K562 (cell line): ENCODE data around the gene INS. TPM values are rescaled to one million over a fixed set of nuclear protein-coding genes. Genes with fewer than 3 reads are reported as not detected.

Experiments used
- ATAC-seq: fragments of 200-7000 bp; cut with Tn5 transposase; 3 replicates; pipeline ENCODE4 v1.9.1; 2020; ENCODE audit warnings: moderate library complexity
- BruUV-seq: library from RNA; stranded (reverse); fragments of 400-500 nt; replicated peaks from 2 replicates; lab custom pipeline; 2021; lab: Mats Ljungman, UMichigan
- CTCF ChIA-PET: fragments of 300-600 bp; formaldehyde crosslinking; extraction: SDS; loops from one replicate; lab custom pipeline; 2021; ENCODE audit warnings: low intra/inter-chr PET ratio; lab: Yijun Ruan, JAX
- POLR2A ChIA-PET: fragments of 300-600, 350-650 bp; sonication (Branson Sonifier 250); formaldehyde crosslinking; extraction: SDS; loops from one replicate; lab custom pipeline; 2021; ENCODE audit warnings: antibody characterized with exemption, inconsistent platforms; lab: Yijun Ruan, JAX
- DNase-seq, 4 experiments: peaks; one replicate each; pipeline versions ENCODE4 v3.0.0 to v3.0.0-alpha.2; 2011 to 2018; ENCODE audit warnings: low spot score in 3 of 4, mixed read lengths in 3 of 4; ENCODE audit errors: extremely low read depth in 1 of 4
- FAIRE-seq: peaks from 2 replicates; lab custom pipeline; 2011; peaks lifted over from hg19 to GRCh38; lab: Jason Lieb, UNC
- H2AFZ ChIP-seq: 2 replicates; pipeline ENCODE4 v1.6.0; 2011; ENCODE audit warnings: low read depth, low read length, control low read depth, inconsistent platforms
- H3K27ac ChIP-seq: fragments of 200-600 bp; 3 replicates; pipeline ENCODE4 v1.8.0; 2011; ENCODE audit warnings: low read depth, mild to moderate bottlenecking, control low read depth, inconsistent platforms, low read length, moderate library complexity, mixed read lengths; ENCODE audit errors: extremely low read depth
- H3K27me3 ChIP-seq, 2 experiments: fragments of 300-600 bp in 1 of 2; 2 replicates in 1 of 2; 3 replicates in 1 of 2; pipeline versions ENCODE4 v1.6.0 to v1.8.0; 2011; ENCODE audit warnings: inconsistent platforms in 2 of 2, low read length in 2 of 2, mild to moderate bottlenecking in 1 of 2, mixed read lengths in 1 of 2, moderate library complexity in 1 of 2; ENCODE audit not compliant: control insufficient read depth in 2 of 2, insufficient read depth in 2 of 2
- H3K36me3 ChIP-seq: fragments of 300-600 bp; 3 replicates; pipeline ENCODE4 v1.8.0; 2011; ENCODE audit warnings: mild to moderate bottlenecking, low read length, inconsistent platforms; ENCODE audit not compliant: control insufficient read depth, insufficient read depth
- H3K4me1 ChIP-seq, 2 experiments: fragments of 200-600 bp in 1 of 2; replicated peaks in 1 of 2; 2 replicates in 1 of 2; 3 replicates in 1 of 2; pipeline versions ENCODE4 v1.5.1 to v1.8.0; 2011; ENCODE audit warnings: inconsistent platforms in 2 of 2, low read length in 2 of 2, mild to moderate bottlenecking in 1 of 2, mixed read lengths in 1 of 2, moderate library complexity in 1 of 2; ENCODE audit not compliant: control insufficient read depth in 2 of 2, insufficient read depth in 2 of 2
- H3K4me2 ChIP-seq: 2 replicates; pipeline ENCODE4 v1.6.1; 2011; ENCODE audit warnings: low read length, control low read depth, inconsistent platforms, mixed read lengths; ENCODE audit not compliant: insufficient read depth
- H3K4me3 ChIP-seq: fragments of 200-600 bp; sonication (generic), shearing (Covaris generic); 2 replicates; pipeline ENCODE4 v1.5.1; 2016; ENCODE audit warnings: control low read depth, inconsistent platforms
- H3K79me2 ChIP-seq: fragments of 200-600 bp; 3 replicates; pipeline ENCODE4 v1.8.0; 2011; ENCODE audit warnings: low read length, inconsistent platforms; ENCODE audit not compliant: control insufficient read depth, insufficient read depth
- H3K9ac ChIP-seq, 2 experiments: 2 replicates each; pipeline versions ENCODE4 v1.6.0 to v1.6.1; 2011; ENCODE audit warnings: low read depth in 2 of 2, low read length in 2 of 2, control low read depth in 1 of 2, inconsistent platforms in 1 of 2, mild to moderate bottlenecking in 1 of 2, mixed read lengths in 1 of 2; ENCODE audit not compliant: insufficient read depth in 1 of 2
- H3K9me1 ChIP-seq: one replicate; pipeline ENCODE4 v1.6.0; 2011; ENCODE audit warnings: inconsistent platforms, mild to moderate bottlenecking, low read length, moderate library complexity; ENCODE audit not compliant: control insufficient read depth, insufficient read depth
- H3K9me3 ChIP-seq: replicated peaks from 2 replicates; pipeline ENCODE4 v1.5.1; 2011; ENCODE audit warnings: low read depth, low read length, inconsistent platforms; ENCODE audit not compliant: control insufficient read depth, insufficient read depth
- H4K20me1 ChIP-seq: replicated peaks from 2 replicates; pipeline ENCODE4 v1.6.1; 2011; ENCODE audit warnings: low read length, inconsistent platforms, mixed read lengths; ENCODE audit not compliant: control insufficient read depth, insufficient read depth
- CREM ChIP-seq: IDR thresholded peaks from 2 replicates; pipeline ENCODE4 v1.6.1; 2014; ENCODE audit warnings: antibody characterized with exemption, low read depth
- GABPB2 ChIP-seq: fragments of 250-450 bp; sonication (Bioruptor Pico); conservative IDR thresholded peaks from 2 replicates; pipeline ENCODE4 v1.5.1; 2021; ENCODE audit warnings: mild to moderate bottlenecking
- HDAC6 ChIP-seq: IDR thresholded peaks from 2 replicates; pipeline ENCODE4 v1.6.1; 2012; ENCODE audit warnings: low read depth, mild to moderate bottlenecking, control low read depth, inconsistent platforms, low read length, moderate library complexity
- HDAC8 ChIP-seq: fragments of 450-650 bp; IDR thresholded peaks from 2 replicates; pipeline ENCODE4 v1.6.1; 2016; ENCODE audit warnings: mild to moderate bottlenecking, missing genetic modification characterization, moderate library complexity, missing compliant biosample characterization
- MEIS2 ChIP-seq: fragments of 450-650 bp; IDR thresholded peaks from 2 replicates; pipeline ENCODE4 v1.6.1; 2014; ENCODE audit warnings: mild to moderate bottlenecking; ENCODE audit not compliant: partially characterized antibody
- POLR2G ChIP-seq: fragments of 200-400 bp; formaldehyde crosslinking; IDR thresholded peaks from 2 replicates; pipeline ENCODE4 v1.6.1; 2017; ENCODE audit warnings: low read depth, mild to moderate bottlenecking, antibody characterized with exemption, low read length, moderate library complexity
- TAF7 ChIP-seq: fragments of 450-650 bp; IDR thresholded peaks from 2 replicates; pipeline ENCODE4 v1.6.1; 2016; ENCODE audit warnings: missing genetic modification characterization, missing compliant biosample characterization
- ZNF184 ChIP-seq: sonication (generic); formaldehyde crosslinking; IDR thresholded peaks from 2 replicates; pipeline ENCODE4 v1.5.0; 2020; ENCODE audit warnings: missing genetic modification reagents
- WGBS: fragments of 100-300 bp; shearing (Covaris generic); methylation state at CpG from one replicate; pipeline ENCODE4 v1.1.6; 2016; ENCODE audit warnings: low coverage, mixed read lengths; ENCODE audit not compliant: insufficient coverage; ENCODE audit errors: missing lambda C conversion rate; 5-methylcytosine and 5-hydroxymethylcytosine counted together
- in situ Hi-C: fragments of 300-500 bp; cut with MboI; formaldehyde crosslinking; loops from 4 replicates; pipeline ENCODE4 v1.15.0; 2018; ENCODE audit warnings: inconsistent platforms, mixed read lengths
- intact Hi-C: fragments of 100-400 bp; cut with micrococcal nuclease; formaldehyde crosslinking; loops from 2 replicates; pipeline ENCODE4 v1.14.2; 2022
- polyA plus RNA-seq, 8 experiments: library from polyadenylated mRNA; depleted of rRNA in 4 of 8; stranded (reverse) in 5 of 8; unstranded in 3 of 8; fragments of >200 nt; fragmentation: Nextera tagmentation in 2 of 8; fragmentation: Illumina TruSeq in 1 of 8; extraction: Ambion mirVana in 2 of 8; extraction: Trizol in 1 of 8; gene quantifications; 2 replicates each; pipeline versions ENCODE4 v1.2.1 to v1.2.3, GENCODE V29; 2011 to 2014; ENCODE audit warnings: inconsistent platforms in 1 of 8, missing spikeins in 1 of 8
- total RNA-seq, 7 experiments: library from RNA; depleted of rRNA in 6 of 7; stranded (reverse); fragments of >200 nt in 6 of 7; fragmentation: Illumina TruSeq in 2 of 7; extraction: Trizol in 2 of 7; gene quantifications; 2 replicates each; pipeline versions ENCODE4 v1.2.1 to v1.2.3, GENCODE V29; 2011 to 2021; ENCODE audit warnings: low replicate concordance in 1 of 7
- TF ChIP-seq, protein P1 (sequence below): fragments of 450-650 bp; formaldehyde crosslinking; IDR thresholded peaks from 2 replicates; pipeline ENCODE4 v1.4.0; 2020; ENCODE audit warnings: mild to moderate bottlenecking, moderate library complexity

The INS gene
- total and polyA plus RNA-seq, 9 of the 15 experiments (the other 6 are each of a cell fraction or from before 2014, with no cell fraction given), result not detected

DNA sequence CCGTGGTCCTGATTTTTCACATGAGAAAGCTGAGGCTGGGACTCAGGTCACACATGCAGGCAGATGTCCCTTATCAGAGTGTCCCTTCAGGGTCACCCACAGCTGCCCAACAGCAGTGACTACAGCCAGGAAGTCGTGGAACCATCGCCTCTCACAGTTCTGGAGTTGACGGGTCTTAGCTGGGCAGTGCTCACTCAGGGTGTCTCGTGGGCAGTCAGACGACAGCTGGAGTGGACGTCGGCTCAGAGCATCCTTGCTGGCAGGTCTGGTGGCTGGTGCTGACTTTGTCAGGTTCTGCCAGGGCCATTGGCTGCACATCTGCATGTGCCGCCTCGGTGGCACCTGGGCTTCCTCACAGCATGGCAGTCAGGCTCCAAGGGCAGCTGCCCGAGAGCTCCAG, 46.2 kb upstream of the INS start (continued):
- TF ChIP-seq, protein P1, sequence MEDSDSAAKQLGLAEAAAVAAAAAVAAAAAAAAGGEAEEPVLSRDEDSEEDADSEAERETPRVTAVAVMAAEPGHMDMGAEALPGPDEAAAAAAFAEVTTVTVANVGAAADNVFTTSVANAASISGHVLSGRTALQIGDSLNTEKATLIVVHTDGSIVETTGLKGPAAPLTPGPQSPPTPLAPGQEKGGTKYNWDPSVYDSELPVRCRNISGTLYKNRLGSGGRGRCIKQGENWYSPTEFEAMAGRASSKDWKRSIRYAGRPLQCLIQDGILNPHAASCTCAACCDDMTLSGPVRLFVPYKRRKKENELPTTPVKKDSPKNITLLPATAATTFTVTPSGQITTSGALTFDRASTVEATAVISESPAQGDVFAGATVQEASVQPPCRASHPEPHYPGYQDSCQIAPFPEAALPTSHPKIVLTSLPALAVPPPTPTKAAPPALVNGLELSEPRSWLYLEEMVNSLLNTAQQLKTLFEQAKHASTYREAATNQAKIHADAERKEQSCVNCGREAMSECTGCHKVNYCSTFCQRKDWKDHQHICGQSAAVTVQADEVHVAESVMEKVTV (CRISPR knock-in tag), result no peak
- TF ChIP-seq ZNF184 (CRISPR knock-in tag), result no peak
- no peak for TF ChIP-seq HDAC6
- no peak for TF ChIP-seq CREM

DNA sequence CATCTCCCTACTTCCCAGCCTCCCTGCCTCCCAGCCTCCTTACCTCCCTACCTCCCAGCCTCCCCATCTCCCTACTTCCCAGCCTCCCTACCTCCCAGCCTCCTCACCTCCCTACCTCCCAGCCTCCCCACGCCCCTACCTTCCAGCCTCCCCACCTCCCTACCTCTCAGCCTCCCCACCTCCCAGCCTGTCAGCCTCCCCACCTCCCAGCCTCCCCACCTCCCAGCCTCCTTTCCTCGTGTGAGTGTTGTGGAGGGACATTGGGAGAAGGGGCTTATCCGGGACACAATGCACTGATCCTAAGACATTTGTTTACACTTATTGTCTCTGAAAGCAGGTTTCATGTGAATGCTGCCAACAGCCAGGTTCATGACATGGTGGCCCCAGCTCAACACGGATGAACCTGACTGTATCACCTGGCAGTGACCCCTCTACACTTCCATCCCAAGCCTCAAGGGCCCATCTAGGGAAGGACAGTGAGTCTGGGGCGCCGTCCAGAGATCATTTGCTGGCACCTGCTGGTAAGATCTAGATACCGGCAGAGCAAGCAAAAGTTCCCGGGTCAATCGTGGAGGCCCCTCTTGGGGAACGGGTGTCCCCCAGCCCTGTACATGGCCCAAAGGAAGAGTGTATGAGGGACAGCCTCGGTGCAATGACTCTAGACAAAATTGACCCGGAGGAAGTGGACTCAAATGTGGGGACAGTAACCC, 45.1 kb upstream of the INS start:
- no peaks in the 10 kb centered on the region for H3K79me2 ChIP-seq
- TF ChIP-seq HDAC8 (tag) (no peak), MEIS2 (no peak), GABPB2 (CRISPR knock-in tag) (no peak), POLR2G (no peak), TAF7 (tag) (no peak)
- TF ChIP-seq, all 486 proteins: peak for 0
- 1% methylated on average over 11 of the region's 12 CpGs for WGBS
- ATAC-seq (no peak), DNase-seq (peak in 1 of 4 experiments; percentile 5), FAIRE-seq (no peak)
- peaks cover 12 to 42% of the 10 kb centered on the region in 2 experiments for H3K27me3 ChIP-seq
- no TSS peak for BruUV-seq
- ChIA-PET CTCF (no interaction called here), POLR2A (interaction anchor here (0.7 kb wide), 1 partner anchor 14 kb away, joined by 3 read pairs; no protein-coding TSS in a partner anchor)
- no peak overlapping the region for H3K4me3 ChIP-seq
- intact Hi-C loops, result no loop called here
- no peaks in the 10 kb centered on the region for H3K36me3 ChIP-seq
- H3K4me1 ChIP-seq, result peaks cover 0 to 29% of the 10 kb centered on the region in 2 experiments; a peak in 2 of 5 replicates
- no peak overlapping the region for H2AFZ ChIP-seq
- H3K9me3 ChIP-seq, result no peaks in the 10 kb centered on the region
- H4K20me1 ChIP-seq, result no peaks in the 10 kb centered on the region; the same call in none of the 2 replicates
- no peak overlapping the region for H3K4me2 ChIP-seq
- no peak overlapping the region for H3K27ac ChIP-seq
- H3K9me1 ChIP-seq, result no peaks in the 10 kb centered on the region
- in situ Hi-C loops, result loop anchor here (10.0 kb wide), 1 partner anchor 309 kb away; no protein-coding TSS in a partner anchor
- H3K9ac ChIP-seq, result no peak overlapping the region
